NCI-H2081 (cell line): ENCODE data around the gene SUV39H2.
"Not testable (repeated sequence)": the region's sequence is repeated elsewhere in the genome, so short reads cannot be mapped to it uniquely, and the experiment has no call there.

Source experiments
- DNase-seq, 2 experiments: peaks; one replicate each; lab custom pipeline; 2025; lab: John Stamatoyannopoulos, UW

SUV39H2 gene

DNA sequence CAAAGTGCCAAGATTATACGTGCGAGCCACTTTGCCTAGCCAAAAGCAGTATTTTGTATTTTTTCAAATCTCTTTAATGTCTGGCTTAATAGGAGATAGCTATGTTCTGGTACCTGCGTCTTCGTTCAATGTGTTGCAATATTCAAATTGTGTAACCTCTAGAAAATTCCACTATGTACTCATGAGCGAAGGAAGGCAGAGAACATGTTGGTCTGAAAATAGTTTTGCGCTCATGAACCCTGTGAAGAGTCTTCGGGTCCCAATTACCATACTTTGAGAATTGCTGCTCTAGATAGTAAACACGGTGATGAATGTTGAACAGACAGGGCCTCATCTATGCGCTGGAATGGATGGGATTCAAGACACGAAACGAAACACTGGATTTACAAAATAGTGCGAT is 2.7 kb upstream of the SUV39H2 start:
- no peak for DNase-seq

DNA sequence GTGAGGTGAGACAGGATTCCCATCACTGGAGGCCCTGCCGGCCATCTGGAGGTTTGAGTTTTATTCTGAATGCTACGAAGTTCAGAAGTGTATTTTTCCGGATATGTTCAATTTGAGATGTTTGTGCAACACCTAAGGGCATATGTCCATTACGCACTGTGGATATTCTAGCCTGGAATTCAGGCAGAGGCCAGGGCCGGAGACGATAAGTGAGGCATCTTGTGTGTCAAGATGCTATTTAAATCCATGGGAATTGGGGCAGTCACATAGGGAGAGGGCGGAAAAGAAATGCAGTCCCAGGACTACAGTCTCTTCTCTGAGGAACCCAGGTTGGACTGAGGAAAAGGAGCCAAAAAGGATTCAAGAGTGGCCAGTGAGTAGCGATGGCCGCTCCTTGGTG is 1.9 kb upstream of the SUV39H2 start:
- no peak for DNase-seq

DNA sequence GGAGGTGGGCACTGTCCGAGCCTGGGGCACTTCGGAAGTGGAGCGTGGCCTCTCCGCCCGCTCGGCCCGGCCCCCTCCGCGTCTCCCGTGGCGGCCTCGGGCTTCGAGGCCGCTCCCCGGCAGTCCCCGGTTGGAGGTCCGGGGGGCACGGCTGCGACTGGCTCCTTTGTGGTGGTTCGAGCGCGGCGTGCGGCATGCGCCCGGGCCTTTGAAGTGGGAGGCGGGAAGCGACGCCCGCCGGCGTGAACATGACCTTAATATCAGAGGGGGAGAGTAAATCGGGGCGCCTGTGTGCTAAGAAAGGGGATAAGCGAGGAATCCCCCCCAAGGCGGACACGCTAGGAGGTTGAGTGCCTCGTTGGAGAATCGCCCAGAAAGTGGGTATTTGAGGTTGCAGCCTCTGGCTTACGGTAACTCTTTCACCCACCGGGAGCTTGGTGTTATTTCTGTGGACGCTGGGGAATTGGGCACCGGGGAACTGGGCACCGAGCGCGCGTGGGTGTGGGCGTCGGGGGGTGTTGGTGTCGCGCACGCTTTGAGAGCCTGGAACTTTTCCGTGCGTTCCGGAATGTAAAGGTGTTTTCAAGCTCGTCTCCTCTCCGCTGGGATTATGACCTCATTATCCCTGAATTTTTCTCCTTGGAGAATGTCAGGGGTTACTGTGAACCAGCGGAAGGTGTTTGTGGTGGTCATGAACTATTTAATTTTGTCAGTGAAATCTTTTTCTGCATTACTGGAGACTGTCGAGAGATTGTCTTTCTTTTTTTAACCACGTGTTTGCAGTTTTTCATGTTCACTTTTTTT is 660 bp downstream of the SUV39H2 start:
- DNase-seq, result peak in 1 of 2 experiments; percentile 13

DNA sequence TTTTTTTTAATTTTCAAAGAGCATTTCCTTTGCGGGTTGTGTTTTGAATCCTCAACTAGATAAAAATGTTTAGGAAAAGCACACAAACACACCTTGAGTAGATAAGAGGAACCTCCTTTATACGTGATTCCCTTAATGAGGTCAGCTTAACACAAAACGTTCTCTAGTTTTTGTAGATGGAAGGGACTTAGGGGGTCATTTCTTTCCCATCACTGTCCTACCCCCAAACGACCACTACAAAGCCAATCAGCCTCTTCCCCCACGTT is 1.2 kb downstream of the SUV39H2 start:
- DNase-seq, result no peak

DNA sequence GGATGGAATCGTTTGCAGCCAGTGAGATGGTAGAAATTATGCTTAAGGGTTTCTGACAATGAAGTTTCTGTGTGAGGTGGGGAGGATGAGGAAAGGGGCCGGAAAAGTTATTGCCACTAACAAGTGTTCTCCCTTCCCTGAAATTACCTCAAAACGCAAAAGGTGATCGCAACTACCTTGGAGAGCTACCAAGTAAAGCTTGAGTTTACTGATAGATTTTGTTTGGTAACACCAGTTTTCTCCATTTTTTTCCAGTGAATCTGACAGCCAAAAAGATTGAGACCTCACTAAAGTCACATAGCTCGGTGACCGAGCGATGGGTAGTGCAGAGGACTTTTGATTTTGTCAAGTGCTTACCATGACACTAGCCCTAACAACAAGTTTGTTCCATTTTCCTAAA is 1.6 kb downstream of the SUV39H2 start:
- DNase-seq, result no peak

DNA sequence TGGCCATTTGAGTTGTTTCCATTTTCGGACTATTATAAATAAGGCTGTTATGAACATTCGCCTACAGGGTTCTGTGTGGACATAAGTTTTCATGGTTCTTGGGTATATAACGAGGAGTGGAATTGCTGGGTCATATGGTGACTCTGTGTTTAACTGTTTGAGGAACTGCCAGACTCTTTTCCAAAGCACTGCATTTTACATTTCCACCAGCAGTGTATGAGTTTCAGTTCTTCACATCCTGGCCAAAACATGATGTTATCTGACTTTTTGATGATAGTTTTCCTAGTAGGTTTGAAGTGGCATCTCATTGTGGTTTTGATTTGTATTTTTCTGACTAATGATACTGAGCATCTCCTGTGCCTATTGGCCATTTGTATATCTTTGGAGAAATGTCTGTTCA is 5.4 kb downstream of the SUV39H2 start:
- no peak for DNase-seq

DNA sequence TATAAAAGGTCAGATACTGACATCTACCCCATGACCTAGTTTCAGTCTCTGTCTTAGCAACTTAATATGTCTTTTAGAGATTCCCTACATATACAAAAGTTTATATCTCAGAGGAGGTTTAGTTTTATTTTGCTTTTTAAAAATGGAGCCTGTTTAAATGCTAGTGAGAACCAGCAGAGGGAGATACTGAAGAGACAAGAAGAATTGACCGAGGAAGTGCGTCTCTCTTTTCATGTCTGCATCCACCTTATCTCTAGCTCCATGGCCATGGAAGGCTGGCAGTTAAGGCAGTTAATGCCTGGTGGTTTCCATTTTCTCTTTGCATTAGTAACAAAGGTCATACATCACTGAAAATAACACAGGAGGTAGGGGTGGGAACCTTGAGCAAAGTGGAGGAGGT is 10.7 kb downstream of the SUV39H2 start:
- DNase-seq, result no peak

DNA sequence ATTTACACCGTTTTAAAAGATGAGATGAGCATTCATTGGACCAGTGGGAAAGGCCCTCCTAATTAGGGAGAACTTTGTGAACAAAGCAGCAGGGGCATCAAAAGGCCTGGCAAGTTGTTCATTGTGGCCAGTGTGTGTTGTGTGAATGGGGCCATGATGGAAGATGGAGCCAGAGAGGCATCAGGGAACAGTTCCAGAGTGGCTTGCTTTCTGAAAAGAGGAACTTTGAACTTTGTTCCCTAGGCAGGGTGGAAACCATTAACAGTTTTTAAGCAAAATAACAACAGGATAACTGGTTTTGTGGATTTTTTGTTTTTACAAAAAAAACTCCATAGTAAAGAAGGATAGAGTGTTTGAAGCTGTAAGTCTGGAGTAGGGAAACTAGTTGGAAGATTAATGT is 12.5 kb downstream of the SUV39H2 start:
- no peak for DNase-seq

DNA sequence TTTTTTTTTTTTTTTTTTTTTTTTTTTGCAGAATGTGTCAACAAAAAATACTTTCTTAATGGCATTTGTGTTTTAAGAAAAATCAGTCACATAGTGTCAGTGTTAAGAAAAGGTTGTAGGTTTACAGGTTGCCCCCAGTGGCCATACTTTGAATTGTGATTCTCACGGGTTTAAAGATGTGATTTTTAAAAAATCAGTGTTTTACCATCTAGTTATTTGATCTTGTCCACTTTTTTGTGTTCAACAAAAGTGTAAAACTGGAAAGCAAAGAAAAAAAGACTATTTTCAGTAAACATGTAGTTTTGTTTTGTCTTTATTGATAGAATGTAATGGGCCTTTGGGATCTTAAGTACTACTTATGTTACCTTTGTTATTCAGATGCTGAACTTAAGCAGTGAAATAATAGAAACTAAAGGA is 25.7 kb downstream of the SUV39H2 start:
- DNase-seq, result peak in 1 of 2 experiments; percentile 3

DNA sequence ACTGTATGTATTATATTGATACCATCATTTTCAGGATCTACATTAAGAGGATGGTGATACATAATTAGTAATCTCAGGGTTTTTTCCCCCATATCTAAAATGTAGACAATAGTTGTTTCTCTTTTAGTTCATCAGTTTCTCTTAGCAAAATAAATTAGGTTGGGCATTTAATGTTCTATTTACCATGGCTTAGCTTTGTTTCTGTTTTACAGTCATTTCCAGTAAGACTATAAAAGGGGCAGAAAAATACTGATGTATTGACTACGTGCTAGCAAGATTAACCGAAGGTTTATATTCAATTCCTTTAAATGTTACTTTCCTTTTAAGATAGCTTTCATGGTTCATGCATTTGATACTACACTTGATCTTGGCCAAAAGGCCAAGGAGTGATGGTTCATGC is 26.2 kb downstream of the SUV39H2 start:
- no peak for DNase-seq

DNA sequence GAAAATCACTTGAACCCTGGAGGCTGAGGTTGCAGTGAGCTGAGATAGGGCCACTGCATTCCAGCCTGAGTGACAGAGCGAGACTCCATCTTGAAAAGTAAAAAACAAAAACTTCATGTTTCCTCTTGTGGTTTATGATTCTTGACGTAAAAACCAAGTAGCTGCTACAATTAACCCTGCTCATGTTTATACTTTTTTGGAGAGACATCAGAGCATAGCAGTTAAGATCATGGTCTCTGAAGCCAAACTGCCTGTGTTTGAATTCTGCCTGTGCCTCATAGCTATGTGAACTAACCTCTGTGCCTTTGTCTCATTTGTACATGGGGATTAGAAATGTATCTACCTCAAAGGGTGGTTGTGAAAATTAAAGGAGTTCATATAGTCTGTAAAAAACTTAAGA is 27.2 kb downstream of the SUV39H2 start:
- no peak for DNase-seq

DNA sequence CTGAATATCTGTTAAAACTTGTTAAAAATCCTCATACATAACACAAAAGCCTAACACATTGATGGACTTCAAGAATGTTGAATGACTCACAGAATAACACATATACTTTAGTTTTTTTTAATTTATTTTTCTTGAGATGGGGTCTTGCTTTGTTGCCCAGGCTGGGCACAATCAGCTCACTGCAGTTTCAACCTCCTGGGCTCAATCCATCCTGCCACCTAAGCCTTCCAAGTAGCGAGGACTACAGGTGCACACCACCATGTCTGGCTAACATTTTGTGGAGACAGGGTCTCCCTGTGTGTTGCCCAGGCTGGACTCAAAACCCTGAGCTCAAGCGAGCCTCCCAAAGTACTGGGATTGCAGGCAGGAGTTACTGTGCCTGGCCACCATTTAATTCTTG is 28.1 kb downstream of the SUV39H2 start:
- DNase-seq, result no peak

DNA sequence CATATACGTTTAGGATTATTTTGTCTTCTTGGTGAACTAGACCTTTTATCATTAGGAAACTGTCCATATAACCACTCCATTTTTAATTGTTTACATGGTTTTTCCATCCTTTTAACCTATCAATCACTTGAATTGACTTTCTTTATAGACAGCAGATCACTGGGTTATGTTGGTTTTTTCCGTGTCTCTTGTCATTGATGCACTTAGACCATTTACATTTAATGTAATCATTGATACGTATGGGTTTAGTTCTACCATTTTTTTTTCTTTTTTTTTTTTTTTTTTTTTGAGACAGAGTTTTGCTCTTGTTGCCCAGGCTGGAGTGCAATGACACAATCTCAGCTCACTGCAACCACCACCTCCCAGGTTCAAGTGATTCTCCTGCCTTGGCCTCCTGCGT is 28.9 kb downstream of the SUV39H2 start:
- DNase-seq, result not testable (repeated sequence)

DNA sequence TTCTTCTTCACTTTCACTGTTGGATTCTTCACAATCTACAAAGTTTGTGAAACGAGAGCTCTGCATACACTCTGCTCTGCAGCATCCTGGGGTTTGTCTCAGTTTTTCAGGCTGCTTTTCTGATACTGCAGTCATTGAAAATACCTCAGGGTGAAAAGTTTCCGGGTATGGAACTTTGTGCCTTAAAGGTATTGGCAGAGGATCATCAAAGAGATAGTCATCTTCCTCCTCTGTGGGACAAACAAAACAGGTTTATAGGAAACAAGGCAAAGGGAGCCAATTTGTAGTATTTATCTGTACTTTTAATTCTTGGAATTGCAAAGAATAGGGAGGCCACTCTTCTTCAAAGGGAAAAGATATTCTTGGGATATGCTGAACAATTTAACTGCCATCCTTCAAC is 30.4 kb downstream of the SUV39H2 start:
- DNase-seq, result no peak

DNA sequence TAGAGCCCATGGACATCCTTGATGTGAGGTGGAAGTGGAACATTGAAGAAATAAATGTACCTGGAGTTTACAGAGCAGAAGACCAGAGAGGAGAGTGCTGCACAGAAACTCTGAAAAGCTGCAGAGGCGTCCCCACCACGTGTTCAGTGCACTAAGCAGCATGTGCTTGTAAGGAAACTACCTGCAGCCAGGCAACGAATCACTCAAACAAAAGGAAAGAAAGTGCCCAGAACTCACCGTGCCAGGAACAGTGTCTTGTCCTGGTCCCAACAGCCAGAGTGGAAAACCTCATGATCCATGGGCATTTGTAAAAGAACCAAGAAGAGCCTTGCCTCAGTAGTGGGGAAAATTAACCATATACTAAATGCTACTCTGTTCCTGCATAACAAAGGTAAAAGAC is 32.3 kb downstream of the SUV39H2 start:
- DNase-seq, result no peak

DNA sequence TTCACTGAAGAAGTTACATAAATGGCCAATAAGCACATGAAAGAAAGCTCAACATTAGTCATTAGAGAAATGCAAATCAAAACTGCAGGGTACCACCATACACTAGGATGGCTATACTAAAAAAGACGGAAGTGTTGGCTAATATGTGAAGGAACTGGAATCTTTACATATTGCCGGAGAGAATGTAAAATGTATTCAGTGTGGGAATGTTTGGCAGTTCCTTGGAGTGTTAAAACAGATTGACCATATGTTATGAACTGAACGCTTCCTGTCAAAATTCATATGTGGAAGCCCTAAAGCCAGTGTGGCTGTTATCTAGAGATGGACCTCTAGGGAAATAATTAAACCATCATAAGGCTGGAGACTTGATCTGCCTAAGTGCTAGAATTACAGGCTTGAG is 33.1 kb downstream of the SUV39H2 start:
- DNase-seq, result no peak

DNA sequence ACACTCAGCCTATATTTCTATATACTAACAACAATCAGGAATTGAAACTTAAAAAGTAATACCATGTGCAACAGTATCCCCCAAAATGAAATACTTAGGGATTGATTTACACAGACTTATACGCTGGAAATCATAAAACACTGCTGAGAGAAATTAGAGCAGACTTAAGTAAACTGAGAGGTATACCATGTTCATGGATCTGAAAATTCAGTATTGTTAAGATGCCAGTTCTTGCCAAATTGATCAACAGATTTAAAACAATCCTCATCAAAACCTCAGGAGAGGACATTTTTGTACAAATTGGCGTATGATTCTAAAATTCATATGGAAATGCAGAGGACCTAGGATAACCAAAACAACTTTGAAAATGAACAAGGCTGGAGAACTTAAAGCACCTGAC is 37.9 kb downstream of the SUV39H2 start:
- DNase-seq, result no peak

DNA sequence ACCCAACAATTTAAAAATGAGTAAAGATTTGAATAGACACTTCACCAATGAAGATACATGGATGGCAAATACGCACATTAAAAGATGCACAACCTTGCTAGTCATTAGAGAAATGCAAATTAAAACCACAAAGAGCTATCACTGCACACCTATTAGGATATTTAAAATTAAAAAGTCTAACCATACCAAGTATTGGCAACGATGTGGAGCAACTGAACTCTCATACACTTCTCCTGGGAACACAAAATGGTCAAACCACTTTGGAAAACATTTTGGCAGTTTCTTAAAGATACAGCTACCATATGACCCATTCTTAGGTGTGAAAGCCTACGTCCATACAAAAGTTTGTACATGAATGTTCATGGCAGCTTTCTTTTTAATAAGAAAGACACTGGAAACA is 39.2 kb downstream of the SUV39H2 start:
- no peak for DNase-seq

DNA sequence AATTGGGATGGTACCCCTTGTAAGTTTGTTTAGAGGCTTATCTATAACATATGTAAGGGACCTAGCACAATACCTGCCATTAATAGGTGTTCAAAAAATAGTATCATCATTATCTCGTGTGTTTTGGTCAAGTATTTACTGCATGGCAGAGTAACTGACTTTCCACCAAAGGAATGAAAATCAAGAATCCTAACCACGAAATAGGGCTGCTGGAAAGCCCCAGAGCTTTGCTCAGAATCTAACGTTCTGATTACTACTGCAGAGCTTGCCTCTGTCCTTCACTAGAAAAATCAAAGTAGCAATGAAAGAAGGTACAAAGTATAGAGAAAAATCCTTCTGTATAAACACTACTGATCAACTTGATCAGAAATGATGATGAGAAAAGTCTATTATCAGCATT is 40.3 kb downstream of the SUV39H2 start:
- no peak for DNase-seq

DNA sequence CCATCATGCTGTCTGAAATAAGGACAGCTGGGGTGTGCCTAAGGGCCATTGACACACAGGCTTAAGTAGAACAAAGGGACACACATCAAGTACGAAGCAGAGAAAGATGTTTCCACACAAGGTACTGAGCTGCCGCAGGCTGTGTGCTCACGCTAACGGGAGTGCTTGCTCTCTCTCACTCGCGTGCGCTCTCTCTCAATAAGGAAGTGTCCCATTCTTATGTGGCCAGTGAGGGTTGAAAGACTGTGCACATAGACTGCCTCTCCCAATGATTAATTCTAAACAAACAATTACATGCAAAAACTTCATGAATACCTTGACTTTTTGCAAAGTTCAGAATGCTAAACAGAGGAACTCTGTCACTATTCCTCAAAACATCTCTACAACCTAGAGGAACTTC is 45.3 kb downstream of the SUV39H2 start:
- no peak for DNase-seq

DNA sequence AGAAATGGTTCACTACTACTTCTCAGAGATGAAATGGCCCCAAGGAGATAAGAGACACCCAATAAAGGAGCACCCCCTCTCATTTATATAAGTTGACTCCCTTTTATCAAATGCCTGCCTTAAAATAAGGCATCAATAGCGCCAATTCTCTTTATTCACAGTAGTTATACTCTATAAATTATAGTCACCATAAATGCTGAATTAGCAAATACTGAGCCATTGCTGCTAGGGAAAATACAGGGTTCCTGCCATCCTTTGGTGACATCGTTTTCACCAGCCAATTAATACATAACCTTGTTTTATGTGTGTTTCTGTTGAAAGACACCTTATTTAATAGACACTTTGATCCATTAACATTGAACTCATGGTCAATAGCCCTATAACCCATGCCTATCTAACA is 46.6 kb downstream of the SUV39H2 start:
- DNase-seq, result no peak

DNA sequence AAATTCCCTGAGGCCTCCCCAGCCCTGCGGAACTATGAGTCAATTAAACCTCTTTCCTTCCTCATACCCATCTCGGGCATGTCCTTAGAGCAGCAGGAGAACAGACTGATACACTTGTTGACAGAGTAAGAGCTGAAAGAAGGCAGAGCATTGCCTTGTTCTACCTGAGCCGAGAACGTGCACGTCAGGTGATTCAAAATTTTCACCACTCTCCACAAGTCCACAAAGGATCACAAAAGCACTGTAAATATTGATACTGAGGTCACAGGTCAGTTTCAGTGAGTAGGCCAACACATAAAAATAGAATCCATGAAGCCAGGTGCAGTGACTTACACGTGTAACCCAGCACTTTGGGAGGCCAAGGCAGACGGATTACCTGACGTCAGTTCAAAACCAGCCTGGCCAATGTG is 47.4 kb downstream of the SUV39H2 start:
- DNase-seq, result no peak

DNA sequence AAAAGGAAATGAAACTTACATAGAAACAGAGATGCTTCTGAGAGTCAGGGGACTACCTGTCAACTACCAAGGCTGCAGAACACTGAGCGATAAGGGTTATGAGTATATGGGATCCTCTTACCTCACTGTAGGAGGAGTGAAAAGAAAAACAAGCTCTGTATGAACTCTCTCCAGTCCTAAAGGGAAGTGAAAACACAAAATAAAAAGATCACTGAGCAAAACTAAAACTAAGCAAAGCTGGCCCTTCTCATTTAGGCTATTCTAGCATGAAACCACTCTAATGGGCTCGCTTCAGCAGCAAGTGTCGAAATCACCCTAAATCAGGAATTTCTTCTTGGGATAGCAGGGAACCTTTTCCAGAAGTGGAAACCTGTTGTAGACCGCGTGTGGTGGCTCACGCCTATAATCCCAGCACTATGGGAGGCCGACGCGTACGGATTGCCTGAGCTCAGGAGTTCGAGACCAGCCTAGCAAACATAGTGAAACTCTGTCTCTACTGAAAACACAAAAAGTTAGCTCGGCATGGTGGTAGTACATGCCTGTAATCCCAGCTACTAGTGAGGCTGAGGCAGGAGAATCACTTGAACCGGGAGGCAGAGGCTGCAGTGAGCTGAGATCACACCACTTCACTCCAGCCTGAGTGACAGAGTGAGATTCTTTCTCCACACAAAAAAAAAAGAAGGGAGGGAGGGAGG is 48.2 kb downstream of the SUV39H2 start:
- no peak for DNase-seq

DNA sequence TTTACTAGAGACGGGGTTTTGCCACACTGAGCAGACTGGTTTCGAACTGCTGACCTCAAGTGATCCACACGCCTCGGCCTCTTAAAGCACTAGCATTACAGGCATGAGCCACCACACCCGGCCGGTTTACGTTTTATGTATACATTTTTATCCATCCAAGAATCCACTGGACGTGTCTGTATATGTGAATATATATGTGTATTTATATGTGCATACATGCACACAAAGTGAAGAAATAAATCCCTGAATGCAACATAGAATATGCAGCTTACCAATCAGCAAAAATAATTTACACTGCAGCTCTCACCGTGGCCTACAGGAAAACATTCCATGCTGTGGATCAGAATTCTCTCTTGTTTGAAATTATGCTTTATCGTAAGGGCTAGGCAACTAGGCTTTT is 51.9 kb downstream of the SUV39H2 start:
- no peak for DNase-seq
